Endothelial cell of umbilical vein (primary cell): ENCODE results near the gene YIPF3. TPM values are rescaled to one million over a fixed set of nuclear protein-coding genes. Genes with fewer than 3 reads are reported as not detected.

ENCODE experiments used
- BruUV-seq: library from RNA; stranded (reverse); fragments of 400-500 nt; replicated peaks from 2 replicates; lab custom pipeline; 2021; lab: Mats Ljungman, UMichigan
- CTCF ChIA-PET: fragments of 300-600, 350-600 bp; sonication (Branson Sonifier 250); formaldehyde crosslinking; loops from one replicate; lab custom pipeline; 2021; ENCODE audit warnings: antibody characterized with exemption, inconsistent platforms; lab: Charles Lee
- POLR2A ChIA-PET: fragments of 300-600, 350-600 bp; sonication (Branson Sonifier 250); formaldehyde crosslinking; loops from one replicate; lab custom pipeline; 2021; ENCODE audit warnings: antibody characterized with exemption, inconsistent platforms; lab: Charles Lee
- DNase-seq: peaks from one replicate; pipeline ENCODE4 v3.0.0-alpha.2; 2011; ENCODE audit warnings: low read depth, low spot score
- FAIRE-seq: peaks from 2 replicates; lab custom pipeline; 2011; peaks lifted over from hg19 to GRCh38; lab: Jason Lieb, UNC
- H2AFZ ChIP-seq: 2 replicates; pipeline ENCODE4 v1.6.0; 2012; ENCODE audit warnings: low read depth, low read length, control low read depth, inconsistent platforms
- H3K27ac ChIP-seq: 2 replicates; pipeline ENCODE4 v1.5.1; 2011; ENCODE audit warnings: low read depth, mild to moderate bottlenecking, control low read depth, low read length, moderate library complexity; ENCODE audit not compliant: insufficient read depth
- H3K27me3 ChIP-seq, 2 experiments: 2 replicates each; pipeline versions ENCODE4 v1.6.0 to v1.6.1; 2011; ENCODE audit warnings: low read length in 2 of 2, mixed read lengths in 1 of 2; ENCODE audit not compliant: control insufficient read depth in 2 of 2, insufficient read depth in 2 of 2
- H3K36me3 ChIP-seq, 2 experiments: 2 replicates in 1 of 2; 3 replicates in 1 of 2; pipeline ENCODE4 v1.5.1; 2011; ENCODE audit warnings: low read length in 2 of 2, mild to moderate bottlenecking in 1 of 2, moderate library complexity in 1 of 2; ENCODE audit not compliant: control insufficient read depth in 2 of 2, insufficient read depth in 2 of 2; ENCODE audit errors: extremely low read depth in 1 of 2
- H3K4me1 ChIP-seq: 3 replicates; pipeline ENCODE4 v1.5.1; 2011; ENCODE audit warnings: mild to moderate bottlenecking, low read length; ENCODE audit not compliant: control insufficient read depth, insufficient read depth; ENCODE audit errors: extremely low read depth
- H3K4me2 ChIP-seq: 2 replicates; pipeline ENCODE4 v1.6.1; 2011; ENCODE audit warnings: low read length, control low read depth, mixed read lengths; ENCODE audit not compliant: insufficient read depth
- H3K4me3 ChIP-seq, 3 experiments: fragments of 200-600 bp in 1 of 3; sonication (generic), shearing (Covaris generic) in 1 of 3; replicated peaks in 1 of 3; 2 replicates each; pipeline ENCODE4 v1.5.1; 2011 to 2016; ENCODE audit warnings: control low read depth in 3 of 3, low read length in 3 of 3, mild to moderate bottlenecking in 2 of 3, inconsistent platforms in 1 of 3, low read depth in 1 of 3, moderate library complexity in 1 of 3; ENCODE audit not compliant: insufficient read depth in 1 of 3
- H3K79me2 ChIP-seq: 2 replicates; pipeline ENCODE4 v1.6.0; 2012; ENCODE audit warnings: low read length, inconsistent platforms; ENCODE audit not compliant: control insufficient read depth, insufficient read depth
- H3K9ac ChIP-seq: replicated peaks from 2 replicates; pipeline ENCODE3; 2011; ENCODE audit warnings: low read length, control low read depth; ENCODE audit not compliant: insufficient read depth; ENCODE audit errors: extremely low read depth
- H3K9me1 ChIP-seq: replicated peaks from 3 replicates; pipeline ENCODE4 v1.6.0; 2011; ENCODE audit warnings: mild to moderate bottlenecking, low read length; ENCODE audit not compliant: control insufficient read depth, insufficient read depth; ENCODE audit errors: extremely low read depth
- H3K9me3 ChIP-seq: replicated peaks from 2 replicates; pipeline ENCODE4 v1.5.1; 2012; ENCODE audit warnings: low read length, inconsistent platforms; ENCODE audit not compliant: control insufficient read depth, insufficient read depth
- H4K20me1 ChIP-seq: replicated peaks from 2 replicates; pipeline ENCODE3; 2011; ENCODE audit warnings: mild to moderate bottlenecking, low read length; ENCODE audit not compliant: control insufficient read depth, insufficient read depth; ENCODE audit errors: extremely low read depth
- EZH2 ChIP-seq: IDR thresholded peaks from 2 replicates; pipeline ENCODE4 v1.6.1; 2012; ENCODE audit warnings: borderline replicate concordance, low read depth, mild to moderate bottlenecking, moderate library complexity, low read length, inconsistent platforms; ENCODE audit not compliant: severe bottlenecking
- FOS ChIP-seq: IDR thresholded peaks from 2 replicates; pipeline ENCODE4 v1.6.1; 2011; ENCODE audit warnings: mild to moderate bottlenecking, low read length, moderate library complexity, borderline replicate concordance; ENCODE audit not compliant: insufficient read depth
- GATA2 ChIP-seq: IDR thresholded peaks from 2 replicates; pipeline ENCODE4 v1.7.0; 2011; ENCODE audit warnings: low read depth, mild to moderate bottlenecking, moderate library complexity, mixed read lengths, low read length; ENCODE audit not compliant: insufficient read length, insufficient read depth
- JUN ChIP-seq: IDR thresholded peaks from 2 replicates; pipeline ENCODE4 v1.6.1; 2011; ENCODE audit warnings: borderline replicate concordance, low read depth; ENCODE audit not compliant: insufficient read length, insufficient read depth
- MYC ChIP-seq: IDR thresholded peaks from one replicate; pipeline ENCODE4 v1.6.1; 2011; ENCODE audit warnings: mild to moderate bottlenecking, low read depth, low read length
- POLR2A ChIP-seq: IDR thresholded peaks from 2 replicates; pipeline ENCODE4 v1.6.1; 2012; ENCODE audit warnings: low read depth, mild to moderate bottlenecking, control low read depth, low read length
- POLR2AphosphoS5 ChIP-seq: IDR thresholded peaks from 2 replicates; pipeline ENCODE4 v1.6.1; 2012; ENCODE audit warnings: low read depth, mild to moderate bottlenecking, control low read depth, low read length, moderate library complexity; ENCODE audit not compliant: insufficient read depth
- dilution Hi-C: fragments of 300-500 bp; cut with MboI; formaldehyde crosslinking; loops from one replicate; pipeline ENCODE4 v1.15.0; 2019; ENCODE audit warnings: low sequenced_read_pairs; ENCODE audit not compliant: extremely low pct_ligation_motif_present
- intact Hi-C: fragments of 100-400 bp; cut with micrococcal nuclease; formaldehyde crosslinking; loops from one replicate; pipeline ENCODE4 v1.10.0; 2022
- polyA plus RNA-seq, 4 experiments: library from polyadenylated mRNA; depleted of rRNA in 3 of 4; stranded (reverse) in 3 of 4; unstranded in 1 of 4; fragments of >200 nt; gene quantifications; 2 replicates each; pipeline versions ENCODE4 v1.2.1 to v1.2.3, GENCODE V29; 2011 to 2012; ENCODE audit warnings: missing spikeins in 1 of 4
- total RNA-seq: library from RNA; stranded (reverse); gene quantifications from 2 replicates; pipeline ENCODE4 v1.2.3, GENCODE V29; 2021
- TF ChIP-seq, protein P1 (sequence below): IDR thresholded peaks from 2 replicates; pipeline ENCODE4 v1.6.1; 2011; ENCODE audit not compliant: insufficient read depth, insufficient read length
- TF ChIP-seq, protein P2 (sequence below), 2 donors: IDR thresholded peaks; 1 replicate in 1 of 2; 2 replicates in 1 of 2; pipeline ENCODE4 v1.5.1; 2011; ENCODE audit warnings: low read length in 2 of 2, mild to moderate bottlenecking in 2 of 2, moderate library complexity in 2 of 2, control low read depth in 1 of 2, inconsistent platforms in 1 of 2, low read depth in 1 of 2; ENCODE audit not compliant: insufficient read depth in 1 of 2; ENCODE audit errors: extremely low read depth in 1 of 2

The YIPF3 gene
- total and polyA plus RNA-seq, 2 donors (not counting 3 experiments of a cell fraction or from before 2014, with no cell fraction given): 119 to 470 TPM

DNA sequence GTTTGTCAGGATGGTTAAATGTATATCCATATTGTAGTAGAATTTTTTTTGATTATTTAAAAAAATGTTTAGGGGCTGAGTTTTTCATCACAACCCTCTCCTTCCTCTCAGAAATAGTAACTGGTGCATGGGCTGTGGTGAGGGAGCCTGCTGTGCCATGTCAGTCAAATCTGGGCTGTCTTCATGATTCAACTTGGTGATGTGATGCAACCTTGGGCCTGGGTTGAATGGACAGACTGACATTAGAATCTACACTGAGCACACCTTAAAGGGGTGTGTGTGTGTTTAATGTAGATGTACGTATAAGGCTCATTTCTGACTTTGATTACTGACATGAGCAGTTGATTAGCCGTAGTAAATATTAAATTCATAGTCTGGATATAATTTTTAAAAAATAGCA lies 35.7 kb downstream of the YIPF3 start:
- H3K4me2 ChIP-seq: no peak overlapping the region
- H3K27me3 ChIP-seq: no peaks in the 10 kb centered on the region
- no peaks in the 10 kb centered on the region for H3K9me3 ChIP-seq
- peaks cover 9% of the 10 kb centered on the region for H3K4me1 ChIP-seq
- H3K27ac ChIP-seq: no peak overlapping the region
- DNase-seq (no peak), FAIRE-seq (no peak)
- no peaks in the 10 kb centered on the region for H4K20me1 ChIP-seq
- H3K4me3 ChIP-seq: no peak overlapping the region
- dilution Hi-C loops (no loop called here), intact Hi-C loops (no loop called here)
- no peak overlapping the region for H3K9ac ChIP-seq
- CTCF ChIA-PET: interaction anchor here (1.2 to 3.0 kb wide), 2 partner anchors 15 to 26 kb away, joined by 3 to 10 read pairs; no protein-coding TSS in a partner anchor
- no peak overlapping the region for H2AFZ ChIP-seq
- H3K79me2 ChIP-seq: peaks cover 16% of the 10 kb centered on the region
- TF ChIP-seq, protein P1, sequence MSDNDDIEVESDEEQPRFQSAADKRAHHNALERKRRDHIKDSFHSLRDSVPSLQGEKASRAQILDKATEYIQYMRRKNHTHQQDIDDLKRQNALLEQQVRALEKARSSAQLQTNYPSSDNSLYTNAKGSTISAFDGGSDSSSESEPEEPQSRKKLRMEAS: no peak
- no peak for TF ChIP-seq GATA2
- TF ChIP-seq JUN: no peak
- TF ChIP-seq FOS: no peak
- TF ChIP-seq MYC: no peak
- TF ChIP-seq, protein P2, sequence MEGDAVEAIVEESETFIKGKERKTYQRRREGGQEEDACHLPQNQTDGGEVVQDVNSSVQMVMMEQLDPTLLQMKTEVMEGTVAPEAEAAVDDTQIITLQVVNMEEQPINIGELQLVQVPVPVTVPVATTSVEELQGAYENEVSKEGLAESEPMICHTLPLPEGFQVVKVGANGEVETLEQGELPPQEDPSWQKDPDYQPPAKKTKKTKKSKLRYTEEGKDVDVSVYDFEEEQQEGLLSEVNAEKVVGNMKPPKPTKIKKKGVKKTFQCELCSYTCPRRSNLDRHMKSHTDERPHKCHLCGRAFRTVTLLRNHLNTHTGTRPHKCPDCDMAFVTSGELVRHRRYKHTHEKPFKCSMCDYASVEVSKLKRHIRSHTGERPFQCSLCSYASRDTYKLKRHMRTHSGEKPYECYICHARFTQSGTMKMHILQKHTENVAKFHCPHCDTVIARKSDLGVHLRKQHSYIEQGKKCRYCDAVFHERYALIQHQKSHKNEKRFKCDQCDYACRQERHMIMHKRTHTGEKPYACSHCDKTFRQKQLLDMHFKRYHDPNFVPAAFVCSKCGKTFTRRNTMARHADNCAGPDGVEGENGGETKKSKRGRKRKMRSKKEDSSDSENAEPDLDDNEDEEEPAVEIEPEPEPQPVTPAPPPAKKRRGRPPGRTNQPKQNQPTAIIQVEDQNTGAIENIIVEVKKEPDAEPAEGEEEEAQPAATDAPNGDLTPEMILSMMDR (IDR thresholded peaks at IDR 0.05; ENCODE audit: extremely low read depth in 1 of 2, insufficient read depth in 1 of 2, low read depth in 1 of 2, low read length in 2 of 2): no peak
- TF ChIP-seq EZH2: no peak
- no peak for TF ChIP-seq POLR2AphosphoS5
- no peak for TF ChIP-seq POLR2A
- H3K36me3 ChIP-seq: no peaks in the 10 kb centered on the region
- POLR2A ChIA-PET: no interaction called here
- H3K9me1 ChIP-seq: no peaks in the 10 kb centered on the region
- no TSS peak for BruUV-seq
